Breast epithelium (tissue), 3 donors: ENCODE data around the gene EPHA4.

Source experiments
- POLR2A ChIP-seq: fragments of 450-650 bp; IDR thresholded peaks from one replicate; pipeline ENCODE4 v1.6.1; 2016; ENCODE audit warnings: antibody characterized with exemption, mild to moderate bottlenecking, moderate library complexity
- POLR2AphosphoS5 ChIP-seq, 3 donors: sonication (generic); formaldehyde crosslinking; IDR thresholded peaks; one replicate each; pipeline ENCODE4 v1.6.1; 2017; ENCODE audit warnings: antibody characterized with exemption in 3 of 3
- TF ChIP-seq, protein P1 (sequence below), 3 donors: fragments of 450-650 bp; IDR thresholded peaks; one replicate each; pipeline ENCODE4 v1.5.1; 2016 to 2017; ENCODE audit warnings: antibody characterized with exemption in 3 of 3, mild to moderate bottlenecking in 3 of 3, moderate library complexity in 3 of 3

DNA sequence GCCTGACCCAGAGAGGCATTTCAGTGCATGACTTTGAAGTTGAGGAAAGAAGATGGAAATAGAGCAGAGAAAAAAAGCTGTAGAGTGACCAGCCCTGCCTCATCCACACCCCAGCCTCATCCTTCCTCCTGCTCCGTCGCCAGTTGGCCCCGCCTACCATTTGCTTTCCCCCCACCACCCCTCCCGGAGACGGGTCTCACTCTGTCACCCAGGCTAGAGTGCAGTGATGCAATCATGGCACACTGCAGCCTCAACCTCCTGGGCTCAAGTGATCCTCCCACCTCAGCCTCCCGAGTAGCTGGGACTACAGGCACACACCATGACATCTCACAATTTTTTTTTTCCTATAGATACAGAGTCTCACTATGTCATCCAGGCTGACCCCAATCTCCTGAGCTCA is 200.8 kb downstream of the EPHA4 start:
- no peak for TF ChIP-seq POLR2AphosphoS5 (IDR thresholded peaks at IDR 0.05)
- no peak for TF ChIP-seq POLR2A
- TF ChIP-seq, protein P1, sequence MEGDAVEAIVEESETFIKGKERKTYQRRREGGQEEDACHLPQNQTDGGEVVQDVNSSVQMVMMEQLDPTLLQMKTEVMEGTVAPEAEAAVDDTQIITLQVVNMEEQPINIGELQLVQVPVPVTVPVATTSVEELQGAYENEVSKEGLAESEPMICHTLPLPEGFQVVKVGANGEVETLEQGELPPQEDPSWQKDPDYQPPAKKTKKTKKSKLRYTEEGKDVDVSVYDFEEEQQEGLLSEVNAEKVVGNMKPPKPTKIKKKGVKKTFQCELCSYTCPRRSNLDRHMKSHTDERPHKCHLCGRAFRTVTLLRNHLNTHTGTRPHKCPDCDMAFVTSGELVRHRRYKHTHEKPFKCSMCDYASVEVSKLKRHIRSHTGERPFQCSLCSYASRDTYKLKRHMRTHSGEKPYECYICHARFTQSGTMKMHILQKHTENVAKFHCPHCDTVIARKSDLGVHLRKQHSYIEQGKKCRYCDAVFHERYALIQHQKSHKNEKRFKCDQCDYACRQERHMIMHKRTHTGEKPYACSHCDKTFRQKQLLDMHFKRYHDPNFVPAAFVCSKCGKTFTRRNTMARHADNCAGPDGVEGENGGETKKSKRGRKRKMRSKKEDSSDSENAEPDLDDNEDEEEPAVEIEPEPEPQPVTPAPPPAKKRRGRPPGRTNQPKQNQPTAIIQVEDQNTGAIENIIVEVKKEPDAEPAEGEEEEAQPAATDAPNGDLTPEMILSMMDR (IDR thresholded peaks at IDR 0.05): no peak
